ENCODE results near the gene PCNX4.

PCNX4 gene

GRCh38 chr14:60178820-60179219 is 87.1 kb downstream of the PCNX4 start:
- H3K4me3 ChIP-seq (ENCODE audit: low read depth, low read length): no peak overlapping the region
- TF ChIP-seq, protein P1, sequence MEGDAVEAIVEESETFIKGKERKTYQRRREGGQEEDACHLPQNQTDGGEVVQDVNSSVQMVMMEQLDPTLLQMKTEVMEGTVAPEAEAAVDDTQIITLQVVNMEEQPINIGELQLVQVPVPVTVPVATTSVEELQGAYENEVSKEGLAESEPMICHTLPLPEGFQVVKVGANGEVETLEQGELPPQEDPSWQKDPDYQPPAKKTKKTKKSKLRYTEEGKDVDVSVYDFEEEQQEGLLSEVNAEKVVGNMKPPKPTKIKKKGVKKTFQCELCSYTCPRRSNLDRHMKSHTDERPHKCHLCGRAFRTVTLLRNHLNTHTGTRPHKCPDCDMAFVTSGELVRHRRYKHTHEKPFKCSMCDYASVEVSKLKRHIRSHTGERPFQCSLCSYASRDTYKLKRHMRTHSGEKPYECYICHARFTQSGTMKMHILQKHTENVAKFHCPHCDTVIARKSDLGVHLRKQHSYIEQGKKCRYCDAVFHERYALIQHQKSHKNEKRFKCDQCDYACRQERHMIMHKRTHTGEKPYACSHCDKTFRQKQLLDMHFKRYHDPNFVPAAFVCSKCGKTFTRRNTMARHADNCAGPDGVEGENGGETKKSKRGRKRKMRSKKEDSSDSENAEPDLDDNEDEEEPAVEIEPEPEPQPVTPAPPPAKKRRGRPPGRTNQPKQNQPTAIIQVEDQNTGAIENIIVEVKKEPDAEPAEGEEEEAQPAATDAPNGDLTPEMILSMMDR (IDR thresholded peaks at IDR 0.05; ENCODE audit: control insufficient read depth, extremely low read depth, insufficient read depth): no peak
- DNase-seq (ENCODE audit: low read depth): no peak

- no peak overlapping the region for H3K4me3 ChIP-seq (ENCODE audit: low read depth, low read length)
- TF ChIP-seq, protein P1 (IDR thresholded peaks at IDR 0.05; ENCODE audit: control insufficient read depth, extremely low read depth, insufficient read depth): no peak
- DNase-seq (ENCODE audit: low read depth): no peak
Measured at GRCh38 chr14:60179431-60179869, 87.7 kb downstream of the PCNX4 start.

DNA sequence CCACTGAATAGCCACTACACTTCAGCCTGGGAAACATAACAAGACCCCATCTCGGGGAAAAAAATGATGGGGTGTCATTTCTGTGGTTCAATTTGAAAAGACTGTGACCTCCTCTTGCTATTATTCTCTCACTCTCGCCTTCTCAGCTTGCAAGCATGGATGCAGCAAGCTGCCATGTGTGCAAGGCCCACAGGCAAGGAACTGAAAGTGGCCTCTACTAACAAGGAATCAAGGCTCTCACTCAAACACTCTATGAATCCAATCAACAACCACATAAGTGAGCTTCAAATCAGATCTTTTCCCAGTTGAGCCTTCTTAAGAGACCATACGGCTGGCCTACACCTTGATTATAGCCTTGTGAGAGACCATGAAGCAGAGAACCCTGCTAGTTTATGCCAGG is 91.4 kb downstream of the PCNX4 start:
- no peak overlapping the region for H3K4me3 ChIP-seq (ENCODE audit: low read depth, low read length)
- TF ChIP-seq, protein P1 (IDR thresholded peaks at IDR 0.05; ENCODE audit: control insufficient read depth, extremely low read depth, insufficient read depth): no peak
- no peak for DNase-seq (ENCODE audit: low read depth)

GRCh38 chr14:60183741-60184140 is 92.0 kb downstream of the PCNX4 start:
- peak overlapping the region; percentile 31 for H3K4me3 ChIP-seq (ENCODE audit: low read depth, low read length)
- TF ChIP-seq, protein P1 (IDR thresholded peaks at IDR 0.05; ENCODE audit: control insufficient read depth, extremely low read depth, insufficient read depth): no peak
- DNase-seq (ENCODE audit: low read depth): no peak

GRCh38 chr14:60184146-60184904 is 92.6 kb downstream of the PCNX4 start:
- TF ChIP-seq, protein P1 (IDR thresholded peaks at IDR 0.05; ENCODE audit: control insufficient read depth, extremely low read depth, insufficient read depth): peak; percentile 67
- peak overlapping the region; percentile 31 for H3K4me3 ChIP-seq (ENCODE audit: low read depth, low read length)
- peak; percentile 44 for DNase-seq (ENCODE audit: low read depth)

DNA sequence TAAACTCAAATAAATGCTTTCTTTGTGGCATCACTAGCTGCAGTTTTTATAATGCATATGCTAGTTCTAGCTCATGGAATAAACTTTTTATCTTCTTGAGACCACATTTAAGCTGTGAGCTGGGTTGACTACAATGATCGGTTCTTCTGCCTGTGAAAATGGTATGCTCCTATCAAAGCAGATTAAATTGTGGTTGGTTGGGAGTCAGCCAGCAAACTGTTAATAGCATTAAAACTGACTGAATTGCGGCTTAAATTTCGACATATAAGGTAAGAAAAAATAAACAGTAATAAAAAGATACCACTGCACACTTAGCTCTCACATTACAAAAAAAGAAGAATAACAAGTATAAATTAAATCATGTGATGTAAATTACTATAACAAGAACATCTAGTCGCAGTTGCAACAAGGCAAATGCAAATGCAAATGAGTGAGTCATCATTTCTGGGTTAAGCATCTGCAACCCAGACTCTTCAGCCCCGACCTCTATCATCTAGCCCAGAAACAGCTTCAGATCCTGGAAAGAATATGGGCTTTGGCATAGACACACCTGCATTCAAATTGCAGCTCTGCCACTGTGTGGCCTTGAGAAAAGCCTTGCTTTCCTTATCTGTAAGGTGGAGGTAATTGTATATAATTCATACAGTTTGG is 93.3 kb downstream of the PCNX4 start:
- DNase-seq (ENCODE audit: low read depth): no peak
- TF ChIP-seq, protein P1 (IDR thresholded peaks at IDR 0.05; ENCODE audit: control insufficient read depth, extremely low read depth, insufficient read depth): no peak
- H3K4me3 ChIP-seq (ENCODE audit: low read depth, low read length): no peak overlapping the region

Measured in LNCaP clone FGC (cell line).